Gastrocnemius medialis (tissue), 4 donors: ENCODE measurements around the gene SCYGR6. TPM values are rescaled to one million over a fixed set of nuclear protein-coding genes. Genes with fewer than 3 reads are reported as not detected.

Experiments
- ATAC-seq, 2 donors: fragments of 150-250 bp; one replicate each; pipeline ENCODE4 v1.9.1; 2016
- DNase-seq, 2 donors: peaks; one replicate each; pipeline ENCODE4 v3.0.0-alpha.2; 2019
- H3K27ac ChIP-seq, 4 donors: fragments of 200-600 bp; sonication (generic); 1 replicate in 1 of 4; 2 replicates in 3 of 4; pipeline ENCODE4 v1.5.1; 2016 to 2018; ENCODE audit warnings: mild to moderate bottlenecking in 2 of 4, moderate library complexity in 1 of 4
- H3K27me3 ChIP-seq, 3 donors: fragments of 200-600 bp; sonication (generic) in 2 of 3; 1 replicate in 1 of 3; 2 replicates in 2 of 3; pipeline versions ENCODE4 v1.5.1 to v1.6.0; 2016 to 2019; ENCODE audit warnings: mild to moderate bottlenecking in 1 of 3, moderate library complexity in 1 of 3
- H3K36me3 ChIP-seq, 2 donors: fragments of 200-600 bp; sonication (generic) in 1 of 2; one replicate each; pipeline ENCODE4 v1.5.1; 2017 to 2018
- H3K4me1 ChIP-seq, 2 donors: fragments of 200-600 bp; sonication (generic) in 1 of 2; one replicate each; pipeline ENCODE4 v1.5.1; 2016 to 2017; ENCODE audit warnings: mild to moderate bottlenecking in 2 of 2
- H3K4me3 ChIP-seq, 4 donors: fragments of 200-600 bp; sonication (generic) in 3 of 4; 1 replicate in 1 of 4; 2 replicates in 3 of 4; pipeline ENCODE4 v1.5.1; 2016 to 2019; ENCODE audit warnings: mild to moderate bottlenecking in 2 of 4
- H3K9me3 ChIP-seq, 3 donors: fragments of 200-600 bp; sonication (generic) in 2 of 3; 1 replicate in 1 of 3; 2 replicates in 2 of 3; pipeline ENCODE4 v1.5.1; 2016 to 2019
- POLR2A ChIP-seq, 2 donors: fragments of 450-650 bp; IDR thresholded peaks; one replicate each; pipeline ENCODE4 v1.6.1; 2017; ENCODE audit warnings: antibody characterized with exemption in 2 of 2, mild to moderate bottlenecking in 2 of 2, moderate library complexity in 2 of 2
- in situ Hi-C, 4 donors: fragments of 200-750 bp; cut with MboI; loops; one replicate each; pipeline versions ENCODE4 v1.15.0 to v1.8.0; 2017; ENCODE audit warnings: low sequenced_read_pairs in 4 of 4
- intact Hi-C: fragments of 100-400 bp; cut with DNase I; formaldehyde crosslinking; loops from one replicate; pipeline ENCODE4 v1.15.1; 2023; ENCODE audit warnings: low total_unique reads
- total RNA-seq, 4 donors: library from RNA; depleted of rRNA; stranded (reverse); fragments of >200 nt; gene quantifications; one replicate each; pipeline versions ENCODE4 v1.1.0 to v1.2.3, GENCODE V29; 2016
- TF ChIP-seq, protein P1 (sequence below), 5 experiments: fragments of 450-650 bp in 3 of 5; fragments of 200-600 bp in 2 of 5; sonication (generic) in 2 of 5; IDR thresholded peaks in 4 of 5; conservative IDR thresholded peaks in 1 of 5; 1 replicate in 4 of 5; 2 replicates in 1 of 5; pipeline ENCODE4 v1.5.1; 2016 to 2019; ENCODE audit warnings: antibody characterized with exemption in 5 of 5, mild to moderate bottlenecking in 3 of 5, moderate library complexity in 3 of 5

Gene SCYGR6
- total RNA-seq, 4 donors from 2014 or later, result not detected

DNA sequence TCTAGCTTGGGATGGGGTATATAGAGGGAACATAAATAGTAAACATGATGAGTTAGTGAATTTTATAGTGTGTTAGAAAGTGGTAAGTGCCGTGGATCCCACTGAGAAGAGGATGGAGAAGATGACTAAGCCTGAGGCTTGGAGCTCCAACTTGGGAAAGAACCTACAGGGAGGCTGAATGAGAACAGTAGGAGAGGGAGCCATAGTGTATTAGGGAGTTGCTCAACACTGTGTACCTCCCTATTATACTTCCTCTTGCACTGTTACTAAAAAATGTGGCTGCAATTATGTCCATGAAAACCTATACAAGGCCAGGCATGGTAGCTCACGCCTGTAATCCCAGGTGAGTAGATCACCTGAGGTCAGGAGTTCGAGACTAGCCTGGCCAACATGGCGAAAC is 3.9 kb downstream of the SCYGR6 start:
- no peak overlapping the region for H3K27ac ChIP-seq
- peaks cover 0 to 5% of the 10 kb centered on the region in 2 donors for H3K4me1 ChIP-seq
- in situ Hi-C loops, result no loop called here
- H3K36me3 ChIP-seq, result no peaks in the 10 kb centered on the region
- ATAC-seq (no peak), DNase-seq (no peak)
- H3K4me3 ChIP-seq, result no peak overlapping the region
- H3K27me3 ChIP-seq, result peaks cover 0 to 8% (median 0%) of the 10 kb centered on the region in 3 donors
- no peaks in the 10 kb centered on the region for H3K9me3 ChIP-seq
- intact Hi-C loops, result no loop called here
- no peak for TF ChIP-seq POLR2A (IDR thresholded peaks at IDR 0.05)
- TF ChIP-seq, protein P1, sequence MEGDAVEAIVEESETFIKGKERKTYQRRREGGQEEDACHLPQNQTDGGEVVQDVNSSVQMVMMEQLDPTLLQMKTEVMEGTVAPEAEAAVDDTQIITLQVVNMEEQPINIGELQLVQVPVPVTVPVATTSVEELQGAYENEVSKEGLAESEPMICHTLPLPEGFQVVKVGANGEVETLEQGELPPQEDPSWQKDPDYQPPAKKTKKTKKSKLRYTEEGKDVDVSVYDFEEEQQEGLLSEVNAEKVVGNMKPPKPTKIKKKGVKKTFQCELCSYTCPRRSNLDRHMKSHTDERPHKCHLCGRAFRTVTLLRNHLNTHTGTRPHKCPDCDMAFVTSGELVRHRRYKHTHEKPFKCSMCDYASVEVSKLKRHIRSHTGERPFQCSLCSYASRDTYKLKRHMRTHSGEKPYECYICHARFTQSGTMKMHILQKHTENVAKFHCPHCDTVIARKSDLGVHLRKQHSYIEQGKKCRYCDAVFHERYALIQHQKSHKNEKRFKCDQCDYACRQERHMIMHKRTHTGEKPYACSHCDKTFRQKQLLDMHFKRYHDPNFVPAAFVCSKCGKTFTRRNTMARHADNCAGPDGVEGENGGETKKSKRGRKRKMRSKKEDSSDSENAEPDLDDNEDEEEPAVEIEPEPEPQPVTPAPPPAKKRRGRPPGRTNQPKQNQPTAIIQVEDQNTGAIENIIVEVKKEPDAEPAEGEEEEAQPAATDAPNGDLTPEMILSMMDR (IDR thresholded peaks at IDR 0.05 in 4 of 5, conservative IDR thresholded peaks at IDR 0.05 in 1 of 5), result no peak

DNA sequence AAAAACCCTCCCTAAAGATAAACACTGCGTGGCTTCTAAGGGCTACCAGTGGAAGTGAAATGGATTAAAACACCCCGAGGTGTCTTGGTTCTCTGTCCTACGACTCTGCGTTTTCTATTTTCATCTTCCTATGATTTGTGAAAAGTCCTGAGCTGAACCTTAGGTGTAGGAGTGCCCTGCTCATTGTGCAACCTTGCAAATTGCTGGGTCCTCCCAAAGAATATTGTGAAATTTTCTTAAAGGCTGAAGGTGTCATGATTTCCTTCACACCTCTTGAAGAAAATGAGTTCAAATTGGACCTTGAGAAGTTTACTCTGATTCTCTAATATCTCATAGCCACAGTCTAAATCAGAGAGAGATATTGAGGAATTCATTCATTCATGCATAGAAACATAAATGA is 4.9 kb downstream of the SCYGR6 start:
- in situ Hi-C loops (no loop called here), intact Hi-C loops (no loop called here)
- ATAC-seq, result no peak
- Histone ChIP-seq H3K9me3 (no peaks in the 10 kb centered on the region), H3K27ac (no peak overlapping the region), H3K36me3 (no peaks in the 10 kb centered on the region), H3K4me3 (no peak overlapping the region), H3K27me3 (peaks cover 0 to 8% (median 0%) of the 10 kb centered on the region in 3 donors), H3K4me1 (peaks cover 0 to 5% of the 10 kb centered on the region in 2 donors)
- DNase-seq, result no peak
- no peak for TF ChIP-seq POLR2A (IDR thresholded peaks at IDR 0.05)
- TF ChIP-seq, protein P1 (IDR thresholded peaks at IDR 0.05 in 4 of 5, conservative IDR thresholded peaks at IDR 0.05 in 1 of 5), result no peak

DNA sequence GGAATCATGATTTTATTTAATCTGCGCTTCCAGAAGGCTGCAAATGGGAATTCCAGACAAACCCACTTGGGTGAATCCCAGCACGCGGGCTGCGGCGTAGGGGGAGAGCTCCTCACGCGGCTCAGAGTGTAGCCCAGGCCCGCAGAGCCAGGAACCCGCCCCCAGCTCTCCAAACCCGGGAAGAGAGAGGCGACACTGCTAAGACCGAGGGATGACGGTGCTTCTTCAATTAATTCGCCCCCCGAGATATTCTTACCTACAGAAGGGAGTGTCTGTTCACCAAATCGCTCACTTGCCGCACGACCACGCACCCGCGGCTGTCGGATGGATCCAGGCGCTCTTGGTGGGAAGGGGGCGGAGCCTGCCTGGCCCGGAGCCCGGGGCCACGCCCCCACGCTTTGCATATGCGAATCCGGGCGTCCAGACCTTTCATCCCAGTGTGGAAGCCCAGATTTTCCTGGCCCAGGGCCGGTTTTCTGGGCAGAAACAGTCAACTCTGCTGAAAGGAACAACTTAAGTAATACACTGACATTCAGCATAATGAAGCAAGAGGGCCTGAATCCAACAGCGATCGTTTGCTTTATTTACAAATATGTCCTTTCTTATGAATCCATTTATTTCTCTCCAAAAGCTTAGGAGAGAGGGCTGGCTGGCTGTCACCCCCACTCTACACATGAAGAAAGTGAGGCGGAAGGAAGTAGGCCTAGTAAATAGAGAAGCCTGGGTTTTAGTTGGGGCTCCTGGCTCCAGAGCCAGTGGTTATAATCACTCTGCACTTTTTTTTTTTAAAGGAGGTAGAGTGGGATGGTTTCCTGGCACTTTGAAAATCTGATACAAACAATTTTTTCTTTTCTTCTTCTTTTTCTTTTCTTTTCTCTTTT is 6.6 kb downstream of the SCYGR6 start, which contains the start of gene SLC19A3:
Gene SLC19A3 (minus strand): TSS at position 342 of the 881 bp plus-strand sequence. CDS start 15,710 bp downstream, outside the sequence.
- DNase-seq (peak; percentile 36 to 71), ATAC-seq (peak; percentile 56 to 77)
- in situ Hi-C loops (no loop called here), intact Hi-C loops (no loop called here)
- peak within 1 kb of the TSS; percentile 22 to 52 (median 41) for H3K4me3 ChIP-seq
- H3K27ac ChIP-seq, result peak within 1 kb of the TSS in 3 of 4 donors; percentile 25 to 44 (median 33)
- no peaks in the 10 kb centered on the region for H3K9me3 ChIP-seq
- peaks cover 0 to 8% (median 0%) of the 10 kb centered on the region in 3 donors for H3K27me3 ChIP-seq
- peaks cover 0 to 5% of the 10 kb centered on the region in 2 donors for H3K4me1 ChIP-seq
- no peaks in the 10 kb centered on the region for H3K36me3 ChIP-seq
- no peak for TF ChIP-seq POLR2A (IDR thresholded peaks at IDR 0.05)
- TF ChIP-seq, protein P1 (IDR thresholded peaks at IDR 0.05 in 4 of 5, conservative IDR thresholded peaks at IDR 0.05 in 1 of 5), result no peak

DNA sequence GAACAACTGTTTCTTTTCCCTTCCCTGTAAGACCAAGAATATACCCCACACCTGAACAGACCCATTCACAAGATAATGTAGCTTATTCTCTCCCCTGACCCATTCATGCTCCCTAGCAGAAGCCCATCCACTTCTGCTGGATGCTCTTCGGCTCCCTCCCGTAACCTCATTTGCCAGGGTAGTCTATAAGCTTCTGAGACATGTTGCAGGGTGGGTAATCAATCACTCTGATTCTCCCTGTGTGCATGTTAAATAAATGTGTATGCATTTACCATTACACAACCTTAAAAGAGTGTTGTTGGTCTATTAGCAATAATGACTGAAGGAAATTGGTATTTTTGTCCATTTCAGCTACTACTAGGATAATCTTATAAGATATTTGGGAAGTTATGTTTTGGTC is 8.1 kb downstream of the SCYGR6 start:
- intact Hi-C loops, result no loop called here
- DNase-seq, result no peak
- Histone ChIP-seq H3K4me1 (peaks cover 0 to 5% of the 10 kb centered on the region in 2 donors), H3K9me3 (no peaks in the 10 kb centered on the region), H3K27me3 (peaks cover 0 to 8% (median 0%) of the 10 kb centered on the region in 3 donors), H3K36me3 (no peaks in the 10 kb centered on the region), H3K4me3 (no peak overlapping the region), H3K27ac (no peak overlapping the region)
- TF ChIP-seq, protein P1 (IDR thresholded peaks at IDR 0.05 in 4 of 5, conservative IDR thresholded peaks at IDR 0.05 in 1 of 5), result no peak
- TF ChIP-seq POLR2A (IDR thresholded peaks at IDR 0.05), result no peak
- in situ Hi-C loops, result no loop called here
- no peak for ATAC-seq
